HepG2 (cell line): ENCODE data around the gene PHLPP2. TPM values are rescaled to one million over a fixed set of nuclear protein-coding genes. Genes with fewer than 3 reads are reported as not detected.

Source experiments
- FOXA1 ChIP-seq, 2 experiments: fragments of 450-650 bp in 1 of 2; sonication (generic) in 1 of 2; formaldehyde crosslinking in 1 of 2; IDR thresholded peaks; 2 replicates each; pipeline versions ENCODE4 v1.4.0 to v1.6.1; 2016 to 2020; ENCODE audit warnings: missing genetic modification reagents in 1 of 2
- FOXO1 ChIP-seq: sonication (generic); formaldehyde crosslinking; IDR thresholded peaks from 2 replicates; pipeline ENCODE4 v1.4.0; 2020; ENCODE audit warnings: missing genetic modification reagents
- HNRNPUL1 ChIP-seq: fragments of 200-400 bp; formaldehyde crosslinking; IDR thresholded peaks from 2 replicates; pipeline ENCODE4 v1.6.1; 2017; ENCODE audit warnings: low read depth, mild to moderate bottlenecking, low read length, moderate library complexity
- JDP2 ChIP-seq: sonication (generic); formaldehyde crosslinking; IDR thresholded peaks from 2 replicates; pipeline ENCODE4 v1.8.1; 2022; ENCODE audit warnings: missing genetic modification reagents, borderline replicate concordance
- MXI1 ChIP-seq: IDR thresholded peaks from 3 replicates; pipeline ENCODE4 v1.6.1; 2012; ENCODE audit warnings: low read depth, low read length, inconsistent platforms, borderline replicate concordance
- TEAD3 ChIP-seq: optimal IDR thresholded peaks from 2 replicates; pipeline ENCODE3; 2016; ENCODE audit warnings: borderline replicate concordance
- ZNF567 ChIP-seq: sonication (generic); formaldehyde crosslinking; IDR thresholded peaks from 2 replicates; pipeline ENCODE4 v1.8.1; 2023; ENCODE audit warnings: mild to moderate bottlenecking, missing genetic modification reagents, borderline replicate concordance
- ZNF614 ChIP-seq: IDR thresholded peaks from 2 replicates; pipeline ENCODE4 v1.6.1; 2018; ENCODE audit warnings: missing biosample characterization, missing genetic modification reagents, inconsistent platforms, borderline replicate concordance
- ZNF703 ChIP-seq: sonication (generic); formaldehyde crosslinking; IDR thresholded peaks from 2 replicates; pipeline ENCODE4 v1.5.1; 2020; ENCODE audit warnings: missing genetic modification reagents, mild to moderate bottlenecking, moderate library complexity, borderline replicate concordance
- ZNF776 ChIP-seq: sonication (generic); formaldehyde crosslinking; IDR thresholded peaks from 2 replicates; pipeline ENCODE4 v1.4.0; 2020; ENCODE audit warnings: mild to moderate bottlenecking, missing genetic modification reagents
- polyA plus RNA-seq, 8 experiments: library from polyadenylated mRNA; depleted of rRNA in 3 of 8; stranded (reverse) in 7 of 8; unstranded in 1 of 8; fragments of >200 nt; fragmentation: Illumina TruSeq in 4 of 8; extraction: Trizol in 4 of 8; gene quantifications; 2 replicates each; pipeline versions ENCODE4 v1.2.1 to v1.2.3, GENCODE V29; 2011 to 2016; ENCODE audit warnings: low read depth in 4 of 8, missing spikeins in 1 of 8, mixed read lengths in 1 of 8; ENCODE audit not compliant: insufficient read depth in 1 of 8
- total RNA-seq, 5 experiments: library from RNA; depleted of rRNA; stranded (reverse); fragments of >200 nt; fragmentation: Illumina TruSeq; extraction: Trizol; gene quantifications; 2 replicates each; pipeline ENCODE4 v1.2.3, GENCODE V29; 2016; ENCODE audit warnings: low read depth in 1 of 5
- TF ChIP-seq, protein P1 (sequence below): sonication (generic); formaldehyde crosslinking; IDR thresholded peaks from 2 replicates; pipeline ENCODE4 v1.5.0; 2020; ENCODE audit warnings: mild to moderate bottlenecking, missing genetic modification reagents, moderate library complexity
- TF ChIP-seq, protein P2 (sequence below): sonication (generic); formaldehyde crosslinking; IDR thresholded peaks from 2 replicates; pipeline ENCODE4 v1.9.0; 2021; ENCODE audit warnings: mild to moderate bottlenecking, missing genetic modification reagents
- TF ChIP-seq, protein P3 (sequence below): IDR thresholded peaks from 2 replicates; pipeline ENCODE4 v1.6.1; 2016; ENCODE audit warnings: missing genetic modification reagents, missing compliant biosample characterization
- TF ChIP-seq, protein P4 (sequence below): fragments of 450-650 bp; IDR thresholded peaks from 2 replicates; pipeline ENCODE4 v1.6.1; 2016
- TF ChIP-seq, protein P5 (sequence below): sonication (generic); formaldehyde crosslinking; IDR thresholded peaks from 2 replicates; pipeline ENCODE4 v1.5.0; 2020; ENCODE audit warnings: missing genetic modification reagents
- TF ChIP-seq, protein P6 (sequence below): sonication (generic); formaldehyde crosslinking; conservative IDR thresholded peaks from 2 replicates; pipeline ENCODE4 v1.8.0; 2022; ENCODE audit warnings: low read depth, missing genetic modification reagents

PHLPP2 gene
- total and polyA plus RNA-seq, 2 of the 13 experiments (the other 11 are each of a cell fraction or from before 2014, with no cell fraction given): 8.9 TPM

DNA sequence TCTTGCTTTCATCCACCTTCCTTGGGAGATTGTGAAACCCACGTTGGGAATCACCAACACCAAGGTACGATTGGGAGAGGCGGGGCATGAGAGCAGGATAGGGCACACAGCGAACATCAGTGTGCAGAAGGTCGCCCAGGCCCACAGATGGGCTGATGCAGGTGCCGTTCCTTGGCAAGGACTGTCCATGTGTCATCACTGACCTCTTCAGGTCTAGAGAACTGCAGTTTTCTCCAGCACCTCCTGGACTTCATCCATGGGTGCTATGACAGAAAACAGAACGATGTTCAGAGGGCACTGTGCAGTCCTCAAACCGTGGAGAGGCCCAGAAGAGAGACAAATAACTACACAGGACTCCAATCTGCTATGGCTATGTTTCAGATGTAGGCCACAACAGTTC, 123.7 kb downstream of the PHLPP2 start (continued):
- TF ChIP-seq, protein P1, sequence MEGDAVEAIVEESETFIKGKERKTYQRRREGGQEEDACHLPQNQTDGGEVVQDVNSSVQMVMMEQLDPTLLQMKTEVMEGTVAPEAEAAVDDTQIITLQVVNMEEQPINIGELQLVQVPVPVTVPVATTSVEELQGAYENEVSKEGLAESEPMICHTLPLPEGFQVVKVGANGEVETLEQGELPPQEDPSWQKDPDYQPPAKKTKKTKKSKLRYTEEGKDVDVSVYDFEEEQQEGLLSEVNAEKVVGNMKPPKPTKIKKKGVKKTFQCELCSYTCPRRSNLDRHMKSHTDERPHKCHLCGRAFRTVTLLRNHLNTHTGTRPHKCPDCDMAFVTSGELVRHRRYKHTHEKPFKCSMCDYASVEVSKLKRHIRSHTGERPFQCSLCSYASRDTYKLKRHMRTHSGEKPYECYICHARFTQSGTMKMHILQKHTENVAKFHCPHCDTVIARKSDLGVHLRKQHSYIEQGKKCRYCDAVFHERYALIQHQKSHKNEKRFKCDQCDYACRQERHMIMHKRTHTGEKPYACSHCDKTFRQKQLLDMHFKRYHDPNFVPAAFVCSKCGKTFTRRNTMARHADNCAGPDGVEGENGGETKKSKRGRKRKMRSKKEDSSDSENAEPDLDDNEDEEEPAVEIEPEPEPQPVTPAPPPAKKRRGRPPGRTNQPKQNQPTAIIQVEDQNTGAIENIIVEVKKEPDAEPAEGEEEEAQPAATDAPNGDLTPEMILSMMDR (CRISPR knock-in tag): peak; percentile 83
- TF ChIP-seq FOXO1: 0 out of 2 replicates have a peak, but pooled peaks have one; percentile 55
- peak; percentile 52; the same call in 1 of the 2 replicates for TF ChIP-seq ZNF614 (CRISPR knock-in tag)
- TF ChIP-seq, protein P2, sequence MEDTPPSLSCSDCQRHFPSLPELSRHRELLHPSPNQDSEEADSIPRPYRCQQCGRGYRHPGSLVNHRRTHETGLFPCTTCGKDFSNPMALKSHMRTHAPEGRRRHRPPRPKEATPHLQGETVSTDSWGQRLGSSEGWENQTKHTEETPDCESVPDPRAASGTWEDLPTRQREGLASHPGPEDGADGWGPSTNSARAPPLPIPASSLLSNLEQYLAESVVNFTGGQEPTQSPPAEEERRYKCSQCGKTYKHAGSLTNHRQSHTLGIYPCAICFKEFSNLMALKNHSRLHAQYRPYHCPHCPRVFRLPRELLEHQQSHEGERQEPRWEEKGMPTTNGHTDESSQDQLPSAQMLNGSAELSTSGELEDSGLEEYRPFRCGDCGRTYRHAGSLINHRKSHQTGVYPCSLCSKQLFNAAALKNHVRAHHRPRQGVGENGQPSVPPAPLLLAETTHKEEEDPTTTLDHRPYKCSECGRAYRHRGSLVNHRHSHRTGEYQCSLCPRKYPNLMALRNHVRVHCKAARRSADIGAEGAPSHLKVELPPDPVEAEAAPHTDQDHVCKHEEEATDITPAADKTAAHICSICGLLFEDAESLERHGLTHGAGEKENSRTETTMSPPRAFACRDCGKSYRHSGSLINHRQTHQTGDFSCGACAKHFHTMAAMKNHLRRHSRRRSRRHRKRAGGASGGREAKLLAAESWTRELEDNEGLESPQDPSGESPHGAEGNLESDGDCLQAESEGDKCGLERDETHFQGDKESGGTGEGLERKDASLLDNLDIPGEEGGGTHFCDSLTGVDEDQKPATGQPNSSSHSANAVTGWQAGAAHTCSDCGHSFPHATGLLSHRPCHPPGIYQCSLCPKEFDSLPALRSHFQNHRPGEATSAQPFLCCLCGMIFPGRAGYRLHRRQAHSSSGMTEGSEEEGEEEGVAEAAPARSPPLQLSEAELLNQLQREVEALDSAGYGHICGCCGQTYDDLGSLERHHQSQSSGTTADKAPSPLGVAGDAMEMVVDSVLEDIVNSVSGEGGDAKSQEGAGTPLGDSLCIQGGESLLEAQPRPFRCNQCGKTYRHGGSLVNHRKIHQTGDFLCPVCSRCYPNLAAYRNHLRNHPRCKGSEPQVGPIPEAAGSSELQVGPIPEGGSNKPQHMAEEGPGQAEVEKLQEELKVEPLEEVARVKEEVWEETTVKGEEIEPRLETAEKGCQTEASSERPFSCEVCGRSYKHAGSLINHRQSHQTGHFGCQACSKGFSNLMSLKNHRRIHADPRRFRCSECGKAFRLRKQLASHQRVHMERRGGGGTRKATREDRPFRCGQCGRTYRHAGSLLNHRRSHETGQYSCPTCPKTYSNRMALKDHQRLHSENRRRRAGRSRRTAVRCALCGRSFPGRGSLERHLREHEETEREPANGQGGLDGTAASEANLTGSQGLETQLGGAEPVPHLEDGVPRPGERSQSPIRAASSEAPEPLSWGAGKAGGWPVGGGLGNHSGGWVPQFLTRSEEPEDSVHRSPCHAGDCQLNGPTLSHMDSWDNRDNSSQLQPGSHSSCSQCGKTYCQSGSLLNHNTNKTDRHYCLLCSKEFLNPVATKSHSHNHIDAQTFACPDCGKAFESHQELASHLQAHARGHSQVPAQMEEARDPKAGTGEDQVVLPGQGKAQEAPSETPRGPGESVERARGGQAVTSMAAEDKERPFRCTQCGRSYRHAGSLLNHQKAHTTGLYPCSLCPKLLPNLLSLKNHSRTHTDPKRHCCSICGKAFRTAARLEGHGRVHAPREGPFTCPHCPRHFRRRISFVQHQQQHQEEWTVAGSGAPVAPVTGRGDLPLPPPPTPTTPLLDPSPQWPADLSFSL (CRISPR knock-in tag): no peak
- TF ChIP-seq ZNF567: no peak
- TF ChIP-seq, protein P3, sequence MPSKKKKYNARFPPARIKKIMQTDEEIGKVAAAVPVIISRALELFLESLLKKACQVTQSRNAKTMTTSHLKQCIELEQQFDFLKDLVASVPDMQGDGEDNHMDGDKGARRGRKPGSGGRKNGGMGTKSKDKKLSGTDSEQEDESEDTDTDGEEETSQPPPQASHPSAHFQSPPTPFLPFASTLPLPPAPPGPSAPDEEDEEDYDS (CRISPR knock-in tag): no peak
- TF ChIP-seq HNRNPUL1: no peak
- TF ChIP-seq, protein P4, sequence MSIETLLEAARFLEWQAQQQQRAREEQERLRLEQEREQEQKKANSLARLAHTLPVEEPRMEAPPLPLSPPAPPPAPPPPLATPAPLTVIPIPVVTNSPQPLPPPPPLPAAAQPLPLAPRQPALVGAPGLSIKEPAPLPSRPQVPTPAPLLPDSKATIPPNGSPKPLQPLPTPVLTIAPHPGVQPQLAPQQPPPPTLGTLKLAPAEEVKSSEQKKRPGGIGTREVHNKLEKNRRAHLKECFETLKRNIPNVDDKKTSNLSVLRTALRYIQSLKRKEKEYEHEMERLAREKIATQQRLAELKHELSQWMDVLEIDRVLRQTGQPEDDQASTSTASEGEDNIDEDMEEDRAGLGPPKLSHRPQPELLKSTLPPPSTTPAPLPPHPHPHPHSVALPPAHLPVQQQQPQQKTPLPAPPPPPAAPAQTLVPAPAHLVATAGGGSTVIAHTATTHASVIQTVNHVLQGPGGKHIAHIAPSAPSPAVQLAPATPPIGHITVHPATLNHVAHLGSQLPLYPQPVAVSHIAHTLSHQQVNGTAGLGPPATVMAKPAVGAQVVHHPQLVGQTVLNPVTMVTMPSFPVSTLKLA: no peak
- no peak for TF ChIP-seq ZNF703 (CRISPR knock-in tag)
- TF ChIP-seq, protein P5, sequence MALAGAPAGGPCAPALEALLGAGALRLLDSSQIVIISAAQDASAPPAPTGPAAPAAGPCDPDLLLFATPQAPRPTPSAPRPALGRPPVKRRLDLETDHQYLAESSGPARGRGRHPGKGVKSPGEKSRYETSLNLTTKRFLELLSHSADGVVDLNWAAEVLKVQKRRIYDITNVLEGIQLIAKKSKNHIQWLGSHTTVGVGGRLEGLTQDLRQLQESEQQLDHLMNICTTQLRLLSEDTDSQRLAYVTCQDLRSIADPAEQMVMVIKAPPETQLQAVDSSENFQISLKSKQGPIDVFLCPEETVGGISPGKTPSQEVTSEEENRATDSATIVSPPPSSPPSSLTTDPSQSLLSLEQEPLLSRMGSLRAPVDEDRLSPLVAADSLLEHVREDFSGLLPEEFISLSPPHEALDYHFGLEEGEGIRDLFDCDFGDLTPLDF: no peak
- TF ChIP-seq TEAD3: peak; percentile 56
- TF ChIP-seq ZNF776 (CRISPR knock-in tag): 0 out of 2 replicates have a peak, but pooled peaks have one; percentile 50
- no peak for TF ChIP-seq JDP2 (CRISPR knock-in tag)
- no peak for TF ChIP-seq FOXA1 (IDR thresholded peaks at IDR 0.05)
- TF ChIP-seq FOXA1 (CRISPR knock-in tag; IDR thresholded peaks at IDR 0.05): 0 out of 2 replicates have a peak, but pooled peaks have one; percentile 14
- TF ChIP-seq, protein P6, sequence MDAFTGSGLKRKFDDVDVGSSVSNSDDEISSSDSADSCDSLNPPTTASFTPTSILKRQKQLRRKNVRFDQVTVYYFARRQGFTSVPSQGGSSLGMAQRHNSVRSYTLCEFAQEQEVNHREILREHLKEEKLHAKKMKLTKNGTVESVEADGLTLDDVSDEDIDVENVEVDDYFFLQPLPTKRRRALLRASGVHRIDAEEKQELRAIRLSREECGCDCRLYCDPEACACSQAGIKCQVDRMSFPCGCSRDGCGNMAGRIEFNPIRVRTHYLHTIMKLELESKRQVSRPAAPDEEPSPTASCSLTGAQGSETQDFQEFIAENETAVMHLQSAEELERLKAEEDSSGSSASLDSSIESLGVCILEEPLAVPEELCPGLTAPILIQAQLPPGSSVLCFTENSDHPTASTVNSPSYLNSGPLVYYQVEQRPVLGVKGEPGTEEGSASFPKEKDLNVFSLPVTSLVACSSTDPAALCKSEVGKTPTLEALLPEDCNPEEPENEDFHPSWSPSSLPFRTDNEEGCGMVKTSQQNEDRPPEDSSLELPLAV: no peak
- peak; percentile 62; the same call in 1 of the 3 replicates for TF ChIP-seq MXI1
